GM18508 (cell line): ENCODE data around the gene LMOD2.

Experiments
- ATAC-seq: cut with Tn5 transposase; IDR thresholded peaks from one replicate; pipeline ENCODE4 v1.9.1; 2021; ENCODE audit warnings: moderate number of reproducible peaks; ENCODE audit not compliant: insufficient read depth, unreplicated experiment

Gene LMOD2

DNA sequence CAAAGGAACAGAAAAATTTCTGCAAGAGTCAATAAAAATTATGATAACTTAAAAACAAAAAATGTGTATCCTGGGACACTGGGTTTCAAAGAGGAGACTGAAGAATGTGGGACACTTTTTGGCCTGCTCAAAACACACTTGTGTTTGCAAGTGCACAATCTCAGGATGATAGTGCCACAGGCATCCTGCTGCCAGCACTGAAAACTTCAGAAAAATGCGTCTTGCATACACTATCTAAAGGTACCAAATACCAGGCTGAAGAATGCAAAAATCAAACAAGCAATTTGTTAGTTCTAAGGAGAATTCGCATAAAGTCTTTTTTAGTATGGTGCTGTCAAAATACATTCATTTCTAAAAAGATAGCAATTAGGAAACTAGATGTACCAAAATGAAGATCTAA lies 55.0 kb downstream of the LMOD2 start:
- no peak for ATAC-seq

DNA sequence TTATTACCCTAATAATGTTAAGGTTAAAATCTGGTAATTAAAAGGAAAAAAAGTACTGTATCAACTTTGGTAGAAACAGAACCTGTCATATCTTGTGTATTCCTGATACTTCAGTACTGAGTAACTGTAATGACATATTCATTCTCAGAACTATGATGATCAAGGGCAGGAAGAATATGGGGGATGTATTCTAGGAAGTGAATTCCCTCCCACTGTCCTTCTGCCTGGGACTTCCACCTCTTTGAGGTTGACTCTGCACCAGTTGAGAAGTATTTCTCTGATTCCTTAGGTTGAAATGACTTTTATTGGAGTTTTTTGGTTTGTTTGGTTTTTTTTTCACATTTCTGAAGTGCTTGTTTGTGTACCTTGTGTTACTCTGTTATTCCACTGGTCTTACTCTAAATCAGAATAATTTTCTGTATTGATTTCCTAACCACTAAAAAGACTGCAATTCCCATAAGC lies 56.2 kb downstream of the LMOD2 start:
- ATAC-seq: no peak

DNA sequence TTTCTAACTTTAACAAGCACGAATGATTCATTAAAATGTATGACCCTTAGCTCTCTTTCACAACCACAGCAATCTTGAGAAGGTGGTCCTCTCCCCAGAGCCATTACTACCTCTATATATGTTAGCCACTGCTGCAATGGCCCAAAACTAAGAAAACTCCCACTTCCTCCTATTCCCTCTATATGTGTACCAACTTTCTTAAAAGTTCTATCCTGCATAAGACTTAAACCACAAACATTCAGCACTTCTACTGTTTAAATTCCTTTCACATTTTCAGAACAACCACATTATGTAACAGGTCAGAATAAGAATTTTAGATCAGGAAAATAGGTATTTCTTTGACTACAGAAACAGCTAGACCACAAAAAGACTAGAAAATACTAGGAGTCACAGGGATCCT lies 57.0 kb downstream of the LMOD2 start:
- no peak for ATAC-seq
